Activated CD4-positive, alpha-beta T cell treated with anti-CD3 and anti-CD28 coated beads for 48 hours (primary cell): ENCODE measurements around the gene GPR183.

ENCODE experiments used
- DNase-seq: peaks from one replicate; pipeline ENCODE4 v3.0.0-alpha.2; 2020

The GPR183 gene

GRCh38 chr13:99311137-99311536 is 3.9 kb upstream of the GPR183 start:
- DNase-seq, result peak; percentile 59

GRCh38 chr13:99310382-99311031 is 3.3 kb upstream of the GPR183 start:
- no peak for DNase-seq

- DNase-seq, result no peak
Observed at GRCh38 chr13:99308471-99309087, 1.4 kb upstream of the GPR183 start.

- peak; percentile 89 for DNase-seq
Observed at GRCh38 chr13:99307648-99308339, 595 bp upstream of the GPR183 start.

GRCh38 chr13:99305566-99305965 is 1.6 kb downstream of the GPR183 start:
- no peak for DNase-seq

- DNase-seq, result no peak
Observed at GRCh38 chr13:99305158-99305557, 2.0 kb downstream of the GPR183 start.

GRCh38 chr13:99304541-99304940 is 2.7 kb downstream of the GPR183 start:
- DNase-seq, result no peak

- DNase-seq, result peak; percentile 80
Observed at GRCh38 chr13:99303863-99304521, 3.2 kb downstream of the GPR183 start.

GRCh38 chr13:99302637-99303505 is 4.3 kb downstream of the GPR183 start:
- no peak for DNase-seq

GRCh38 chr13:99301913-99302636 is 5.1 kb downstream of the GPR183 start:
- no peak for DNase-seq

- DNase-seq, result no peak
Observed at GRCh38 chr13:99301056-99301838, 6.0 kb downstream of the GPR183 start.

- DNase-seq, result no peak
Observed at GRCh38 chr13:99299920-99300341, 7.3 kb downstream of the GPR183 start.

GRCh38 chr13:99299256-99299919 is 7.8 kb downstream of the GPR183 start:
- DNase-seq, result no peak

GRCh38 chr13:99298056-99298455 is 9.1 kb downstream of the GPR183 start:
- no peak for DNase-seq

GRCh38 chr13:99297331-99297730 is 9.9 kb downstream of the GPR183 start:
- DNase-seq, result no peak

- DNase-seq, result no peak
Observed at GRCh38 chr13:99296398-99296797, 10.8 kb downstream of the GPR183 start.

- no peak for DNase-seq
Observed at GRCh38 chr13:99295488-99296252, 11.5 kb downstream of the GPR183 start.

GRCh38 chr13:99294958-99295357 is 12.2 kb downstream of the GPR183 start:
- no peak for DNase-seq

- no peak for DNase-seq
Observed at GRCh38 chr13:99294198-99294597, 13.0 kb downstream of the GPR183 start.

- no peak for DNase-seq
Observed at GRCh38 chr13:99293178-99293577, 14.0 kb downstream of the GPR183 start.
